Endothelial cell of umbilical vein (primary cell): Measurements from ENCODE around the gene MITF.

ENCODE experiments used
- POLR2A ChIP-seq: IDR thresholded peaks from 2 replicates; pipeline ENCODE4 v1.6.1; 2012; ENCODE audit warnings: low read depth, mild to moderate bottlenecking, control low read depth, low read length
- TF ChIP-seq, protein P1 (sequence below), 2 donors: IDR thresholded peaks; 1 replicate in 1 of 2; 2 replicates in 1 of 2; pipeline ENCODE4 v1.5.1; 2011; ENCODE audit warnings: low read length in 2 of 2, mild to moderate bottlenecking in 2 of 2, moderate library complexity in 2 of 2, control low read depth in 1 of 2, inconsistent platforms in 1 of 2, low read depth in 1 of 2; ENCODE audit not compliant: insufficient read depth in 1 of 2; ENCODE audit errors: extremely low read depth in 1 of 2

DNA sequence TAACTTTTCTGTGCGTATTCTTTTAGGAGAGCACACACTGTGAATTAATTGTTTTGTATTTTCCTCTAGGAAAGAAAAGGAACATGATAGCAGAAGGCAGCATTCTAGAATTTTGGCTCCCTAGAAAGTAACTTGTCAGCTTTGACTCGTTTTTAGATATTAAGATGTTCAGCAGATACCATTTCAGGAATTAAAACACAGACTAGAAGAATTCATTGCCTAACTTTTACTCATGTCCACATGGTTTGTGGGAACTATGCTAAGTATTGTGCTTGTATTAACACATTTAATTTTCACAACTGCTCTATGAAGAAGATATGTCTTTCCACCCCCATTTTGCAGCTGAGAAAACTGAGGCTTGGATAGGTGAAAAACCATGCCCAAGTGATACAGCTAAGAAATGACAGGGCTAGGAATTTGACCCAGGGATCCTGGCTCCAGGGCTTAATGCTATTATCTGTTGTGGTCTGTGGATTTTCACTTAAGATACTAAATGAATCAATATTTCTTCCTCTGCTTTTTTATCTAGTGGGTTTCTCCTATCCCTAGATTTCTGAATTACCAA lies 128.8 kb downstream of the MITF start:
- TF ChIP-seq POLR2A, result no peak
- TF ChIP-seq, protein P1, sequence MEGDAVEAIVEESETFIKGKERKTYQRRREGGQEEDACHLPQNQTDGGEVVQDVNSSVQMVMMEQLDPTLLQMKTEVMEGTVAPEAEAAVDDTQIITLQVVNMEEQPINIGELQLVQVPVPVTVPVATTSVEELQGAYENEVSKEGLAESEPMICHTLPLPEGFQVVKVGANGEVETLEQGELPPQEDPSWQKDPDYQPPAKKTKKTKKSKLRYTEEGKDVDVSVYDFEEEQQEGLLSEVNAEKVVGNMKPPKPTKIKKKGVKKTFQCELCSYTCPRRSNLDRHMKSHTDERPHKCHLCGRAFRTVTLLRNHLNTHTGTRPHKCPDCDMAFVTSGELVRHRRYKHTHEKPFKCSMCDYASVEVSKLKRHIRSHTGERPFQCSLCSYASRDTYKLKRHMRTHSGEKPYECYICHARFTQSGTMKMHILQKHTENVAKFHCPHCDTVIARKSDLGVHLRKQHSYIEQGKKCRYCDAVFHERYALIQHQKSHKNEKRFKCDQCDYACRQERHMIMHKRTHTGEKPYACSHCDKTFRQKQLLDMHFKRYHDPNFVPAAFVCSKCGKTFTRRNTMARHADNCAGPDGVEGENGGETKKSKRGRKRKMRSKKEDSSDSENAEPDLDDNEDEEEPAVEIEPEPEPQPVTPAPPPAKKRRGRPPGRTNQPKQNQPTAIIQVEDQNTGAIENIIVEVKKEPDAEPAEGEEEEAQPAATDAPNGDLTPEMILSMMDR (IDR thresholded peaks at IDR 0.05; ENCODE audit: extremely low read depth in 1 of 2, insufficient read depth in 1 of 2, low read depth in 1 of 2, low read length in 2 of 2), result no peak
